ENCODE measurements around the gene VPS13C.

VPS13C gene

GRCh38 chr15:61893146-61893545 is 167.1 kb downstream of the VPS13C start:
- no peak overlapping the region for H3K4me3 ChIP-seq (ENCODE audit: low read length)
- H3K36me3 ChIP-seq (ENCODE audit: control insufficient read depth, low read length) = peaks cover 14% of the 10 kb centered on the region
- no peaks in the 10 kb centered on the region for H3K4me1 ChIP-seq (ENCODE audit: control insufficient read depth, low read length)
- TF ChIP-seq EZH2phosphoT487 (IDR thresholded peaks at IDR 0.05; ENCODE audit: borderline replicate concordance, low read length) = no peak
- no peak for TF ChIP-seq CTCF (IDR thresholded peaks at IDR 0.05; ENCODE audit: low read depth, low read length, poor library complexity, severe bottlenecking)
- H3K4me2 ChIP-seq (ENCODE audit: low read length) = no peak overlapping the region
- H3F3A ChIP-seq (ENCODE audit: control insufficient read depth, insufficient read depth) = no peaks in the 10 kb centered on the region
- H3K9me2 ChIP-seq (replicated peaks; ENCODE audit: control insufficient read depth, low read length) = no peaks in the 10 kb centered on the region
- no peaks in the 10 kb centered on the region for H3K9me3 ChIP-seq (ENCODE audit: control insufficient read depth, insufficient read depth, low read length)
- no peaks in the 10 kb centered on the region for H3K79me2 ChIP-seq (ENCODE audit: control insufficient read depth, low read length)
- no peaks in the 10 kb centered on the region for H4K20me1 ChIP-seq (ENCODE audit: control insufficient read depth, insufficient read depth, low read depth, low read length)
- no peak overlapping the region for H3K27ac ChIP-seq (ENCODE audit: low read depth, low read length)
- H3K27me3 ChIP-seq (ENCODE audit: control insufficient read depth, low read length) = no peaks in the 10 kb centered on the region

DNA sequence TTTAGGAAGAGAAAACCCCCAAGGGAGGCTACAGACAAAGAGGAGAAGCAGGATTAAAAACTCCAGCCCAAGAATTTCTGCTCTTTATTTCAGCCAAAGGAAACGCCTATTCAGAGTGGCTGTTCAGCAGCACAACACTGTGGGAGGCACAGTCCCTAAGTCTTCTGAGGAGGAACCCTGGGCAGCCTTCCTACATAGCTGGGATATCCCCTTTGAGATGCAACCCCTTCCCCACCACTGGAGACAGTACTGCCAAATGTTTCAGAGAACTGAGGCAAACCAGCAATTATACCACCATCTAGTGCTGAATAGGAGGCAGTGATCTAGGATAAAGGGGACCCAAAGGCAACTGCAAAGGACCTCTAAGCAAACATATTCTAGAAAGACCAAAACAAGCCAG is 168.1 kb downstream of the VPS13C start:
- Histone ChIP-seq H4K20me1 (ENCODE audit: control insufficient read depth, insufficient read depth, low read depth, low read length) (no peaks in the 10 kb centered on the region), H3K4me2 (ENCODE audit: low read length) (no peak overlapping the region), H3K36me3 (ENCODE audit: control insufficient read depth, low read length) (peaks cover 14% of the 10 kb centered on the region), H3F3A (ENCODE audit: control insufficient read depth, insufficient read depth) (no peaks in the 10 kb centered on the region), H3K9me2 (replicated peaks; ENCODE audit: control insufficient read depth, low read length) (no peaks in the 10 kb centered on the region), H3K27ac (ENCODE audit: low read depth, low read length) (no peak overlapping the region), H3K27me3 (ENCODE audit: control insufficient read depth, low read length) (no peaks in the 10 kb centered on the region), H3K79me2 (ENCODE audit: control insufficient read depth, low read length) (no peaks in the 10 kb centered on the region), H3K4me3 (ENCODE audit: low read length) (no peak overlapping the region), H3K9me3 (ENCODE audit: control insufficient read depth, insufficient read depth, low read length) (no peaks in the 10 kb centered on the region), H3K4me1 (ENCODE audit: control insufficient read depth, low read length) (no peaks in the 10 kb centered on the region)
- TF ChIP-seq CTCF (IDR thresholded peaks at IDR 0.05; ENCODE audit: low read depth, low read length, poor library complexity, severe bottlenecking) = no peak
- TF ChIP-seq EZH2phosphoT487 (IDR thresholded peaks at IDR 0.05; ENCODE audit: borderline replicate concordance, low read length) = no peak

GRCh38 chr15:61890106-61890505 is 170.1 kb downstream of the VPS13C start:
- Histone ChIP-seq H3K9me2 (replicated peaks; ENCODE audit: control insufficient read depth, low read length) (no peaks in the 10 kb centered on the region), H3K36me3 (ENCODE audit: control insufficient read depth, low read length) (peaks cover 14% of the 10 kb centered on the region), H3K4me1 (ENCODE audit: control insufficient read depth, low read length) (no peaks in the 10 kb centered on the region), H3K27ac (ENCODE audit: low read depth, low read length) (no peak overlapping the region), H3K79me2 (ENCODE audit: control insufficient read depth, low read length) (no peaks in the 10 kb centered on the region), H3K4me2 (ENCODE audit: low read length) (no peak overlapping the region), H4K20me1 (ENCODE audit: control insufficient read depth, insufficient read depth, low read depth, low read length) (no peaks in the 10 kb centered on the region), H3K27me3 (ENCODE audit: control insufficient read depth, low read length) (no peaks in the 10 kb centered on the region), H3F3A (ENCODE audit: control insufficient read depth, insufficient read depth) (no peaks in the 10 kb centered on the region), H3K4me3 (ENCODE audit: low read length) (no peak overlapping the region), H3K9me3 (ENCODE audit: control insufficient read depth, insufficient read depth, low read length) (no peaks in the 10 kb centered on the region)
- no peak for TF ChIP-seq EZH2phosphoT487 (IDR thresholded peaks at IDR 0.05; ENCODE audit: borderline replicate concordance, low read length)

DNA sequence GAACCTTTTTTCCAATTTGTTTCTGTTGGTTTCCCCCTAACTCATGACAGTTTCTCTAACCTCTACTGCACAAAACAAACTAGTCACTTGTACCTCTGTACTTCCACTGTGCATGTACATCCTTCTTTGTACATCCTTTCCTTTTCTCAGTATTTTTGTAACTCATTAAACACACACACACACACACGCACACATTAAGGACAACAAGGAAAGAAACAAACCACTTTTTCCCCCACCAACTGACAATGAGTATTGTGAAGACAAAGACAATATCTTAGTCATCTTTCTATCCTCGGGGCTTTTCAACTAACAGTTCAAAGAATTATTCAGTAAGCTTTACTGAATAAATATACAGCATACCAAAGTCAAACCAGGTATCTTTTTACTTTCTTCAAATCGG is 170.5 kb downstream of the VPS13C start:
- Histone ChIP-seq H3K4me3 (ENCODE audit: low read length) (no peak overlapping the region), H3K9me3 (ENCODE audit: control insufficient read depth, insufficient read depth, low read length) (no peaks in the 10 kb centered on the region), H3K9me2 (replicated peaks; ENCODE audit: control insufficient read depth, low read length) (no peaks in the 10 kb centered on the region), H3K27me3 (ENCODE audit: control insufficient read depth, low read length) (no peaks in the 10 kb centered on the region), H4K20me1 (ENCODE audit: control insufficient read depth, insufficient read depth, low read depth, low read length) (no peaks in the 10 kb centered on the region), H3K36me3 (ENCODE audit: control insufficient read depth, low read length) (peaks cover 12% of the 10 kb centered on the region), H3K79me2 (ENCODE audit: control insufficient read depth, low read length) (no peaks in the 10 kb centered on the region), H3K4me1 (ENCODE audit: control insufficient read depth, low read length) (no peaks in the 10 kb centered on the region), H3K27ac (ENCODE audit: low read depth, low read length) (no peak overlapping the region), H3K4me2 (ENCODE audit: low read length) (no peak overlapping the region), H3F3A (ENCODE audit: control insufficient read depth, insufficient read depth) (no peaks in the 10 kb centered on the region)
- TF ChIP-seq CTCF (IDR thresholded peaks at IDR 0.05; ENCODE audit: low read depth, low read length, poor library complexity, severe bottlenecking) (no peak), EZH2phosphoT487 (IDR thresholded peaks at IDR 0.05; ENCODE audit: borderline replicate concordance, low read length) (no peak)
